Stimulated activated naive CD4-positive, alpha-beta T cell treated with Interleukin-2 at 50 U/mL for 16 hours (primary cell): Measurements from ENCODE around the gene SLC39A3.

ENCODE experiments used
- DNase-seq: peaks from one replicate; lab custom pipeline; 2025; lab: John Stamatoyannopoulos, UW

The SLC39A3 gene

GRCh38 chr19:2747349-2747748 lies 7.5 kb upstream of the SLC39A3 start:
- no peak for DNase-seq

- DNase-seq: no peak
These were observed 4.3 kb upstream of the SLC39A3 start for GRCh38 chr19:2744113-2744512.

- DNase-seq: no peak
These were observed 3.3 kb upstream of the SLC39A3 start for GRCh38 chr19:2743099-2743498.

GRCh38 chr19:2740314-2740656 lies 468 bp upstream of the SLC39A3 start:
- no peak for DNase-seq

GRCh38 chr19:2736550-2737190 lies 3.1 kb downstream of the SLC39A3 start:
- no peak for DNase-seq

- DNase-seq: no peak
These were observed 4.4 kb downstream of the SLC39A3 start for GRCh38 chr19:2735374-2735773.

- DNase-seq: no peak
These were observed 5.1 kb downstream of the SLC39A3 start for GRCh38 chr19:2734589-2735288.

- DNase-seq: no peak
These were observed 5.8 kb downstream of the SLC39A3 start for GRCh38 chr19:2733930-2734588.

GRCh38 chr19:2732883-2733282 lies 6.9 kb downstream of the SLC39A3 start:
- DNase-seq: no peak

- no peak for DNase-seq
These were observed 7.6 kb downstream of the SLC39A3 start for GRCh38 chr19:2732157-2732725.

GRCh38 chr19:2731181-2731995 lies 8.4 kb downstream of the SLC39A3 start:
- no peak for DNase-seq

- no peak for DNase-seq
These were observed 9.6 kb downstream of the SLC39A3 start for GRCh38 chr19:2729943-2730818.

GRCh38 chr19:2728783-2729387 lies 10.9 kb downstream of the SLC39A3 start:
- no peak for DNase-seq

- no peak for DNase-seq
These were observed 12.2 kb downstream of the SLC39A3 start for GRCh38 chr19:2727640-2727944.

GRCh38 chr19:2726904-2727639 lies 12.7 kb downstream of the SLC39A3 start:
- DNase-seq: no peak

- no peak for DNase-seq
These were observed 13.5 kb downstream of the SLC39A3 start for GRCh38 chr19:2726160-2726855.

GRCh38 chr19:2724148-2724557 lies 15.7 kb downstream of the SLC39A3 start:
- no peak for DNase-seq

GRCh38 chr19:2723747-2724146 lies 16.1 kb downstream of the SLC39A3 start:
- no peak for DNase-seq

GRCh38 chr19:2723345-2723715 lies 16.5 kb downstream of the SLC39A3 start:
- no peak for DNase-seq
